ENCODE measurements around the gene RAB12.

Gene RAB12

DNA sequence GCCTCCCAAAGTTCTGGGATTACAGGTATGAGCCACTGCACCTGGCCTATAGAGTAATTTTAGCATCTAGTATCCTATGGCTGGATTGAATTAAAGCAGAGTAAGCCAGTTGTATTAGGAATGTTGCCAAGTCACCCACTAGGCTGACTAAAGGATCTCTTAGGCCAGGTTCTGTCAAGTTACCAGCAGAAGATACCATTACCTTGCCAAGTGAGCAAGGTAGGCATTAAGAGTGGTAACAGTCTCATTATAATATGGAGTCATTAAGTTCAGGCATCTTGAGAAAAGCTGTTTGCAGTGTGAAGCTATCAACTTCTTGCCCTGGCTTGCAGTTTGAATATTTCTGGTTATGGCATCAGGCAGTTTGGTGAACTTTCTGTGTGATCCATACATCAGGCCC is 59.1 kb downstream of the RAB12 start:
- H3K4me3 ChIP-seq (ENCODE audit: low read depth, low read length), result no peak overlapping the region
- TF ChIP-seq, protein P1, sequence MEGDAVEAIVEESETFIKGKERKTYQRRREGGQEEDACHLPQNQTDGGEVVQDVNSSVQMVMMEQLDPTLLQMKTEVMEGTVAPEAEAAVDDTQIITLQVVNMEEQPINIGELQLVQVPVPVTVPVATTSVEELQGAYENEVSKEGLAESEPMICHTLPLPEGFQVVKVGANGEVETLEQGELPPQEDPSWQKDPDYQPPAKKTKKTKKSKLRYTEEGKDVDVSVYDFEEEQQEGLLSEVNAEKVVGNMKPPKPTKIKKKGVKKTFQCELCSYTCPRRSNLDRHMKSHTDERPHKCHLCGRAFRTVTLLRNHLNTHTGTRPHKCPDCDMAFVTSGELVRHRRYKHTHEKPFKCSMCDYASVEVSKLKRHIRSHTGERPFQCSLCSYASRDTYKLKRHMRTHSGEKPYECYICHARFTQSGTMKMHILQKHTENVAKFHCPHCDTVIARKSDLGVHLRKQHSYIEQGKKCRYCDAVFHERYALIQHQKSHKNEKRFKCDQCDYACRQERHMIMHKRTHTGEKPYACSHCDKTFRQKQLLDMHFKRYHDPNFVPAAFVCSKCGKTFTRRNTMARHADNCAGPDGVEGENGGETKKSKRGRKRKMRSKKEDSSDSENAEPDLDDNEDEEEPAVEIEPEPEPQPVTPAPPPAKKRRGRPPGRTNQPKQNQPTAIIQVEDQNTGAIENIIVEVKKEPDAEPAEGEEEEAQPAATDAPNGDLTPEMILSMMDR (IDR thresholded peaks at IDR 0.05; ENCODE audit: insufficient read depth, low read depth, low read length, missing control alignments), result no peak
- no peak for DNase-seq (ENCODE audit: low read depth)

DNA sequence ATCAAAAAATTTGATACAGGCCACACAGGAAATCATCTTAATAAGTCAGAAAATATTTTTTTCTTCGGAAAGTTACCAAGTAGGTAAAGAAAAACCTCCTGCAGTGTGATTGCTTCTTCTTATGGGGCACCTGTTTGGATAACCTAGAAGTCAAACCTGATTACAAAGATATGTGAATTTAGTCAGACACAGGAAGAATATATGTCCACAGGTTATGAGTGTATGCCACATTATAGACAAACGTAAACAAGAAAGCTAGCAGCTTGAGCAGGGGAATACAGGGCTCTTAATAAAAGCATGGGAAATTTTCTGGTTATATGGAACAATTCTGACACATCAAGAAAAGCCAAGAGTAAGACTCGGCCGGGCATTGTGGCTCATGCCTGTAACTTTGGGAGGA is 60.3 kb downstream of the RAB12 start:
- TF ChIP-seq, protein P1 (IDR thresholded peaks at IDR 0.05; ENCODE audit: insufficient read depth, low read depth, low read length, missing control alignments), result no peak
- DNase-seq (ENCODE audit: low read depth), result no peak
- no peak overlapping the region for H3K4me3 ChIP-seq (ENCODE audit: low read depth, low read length)

DNA sequence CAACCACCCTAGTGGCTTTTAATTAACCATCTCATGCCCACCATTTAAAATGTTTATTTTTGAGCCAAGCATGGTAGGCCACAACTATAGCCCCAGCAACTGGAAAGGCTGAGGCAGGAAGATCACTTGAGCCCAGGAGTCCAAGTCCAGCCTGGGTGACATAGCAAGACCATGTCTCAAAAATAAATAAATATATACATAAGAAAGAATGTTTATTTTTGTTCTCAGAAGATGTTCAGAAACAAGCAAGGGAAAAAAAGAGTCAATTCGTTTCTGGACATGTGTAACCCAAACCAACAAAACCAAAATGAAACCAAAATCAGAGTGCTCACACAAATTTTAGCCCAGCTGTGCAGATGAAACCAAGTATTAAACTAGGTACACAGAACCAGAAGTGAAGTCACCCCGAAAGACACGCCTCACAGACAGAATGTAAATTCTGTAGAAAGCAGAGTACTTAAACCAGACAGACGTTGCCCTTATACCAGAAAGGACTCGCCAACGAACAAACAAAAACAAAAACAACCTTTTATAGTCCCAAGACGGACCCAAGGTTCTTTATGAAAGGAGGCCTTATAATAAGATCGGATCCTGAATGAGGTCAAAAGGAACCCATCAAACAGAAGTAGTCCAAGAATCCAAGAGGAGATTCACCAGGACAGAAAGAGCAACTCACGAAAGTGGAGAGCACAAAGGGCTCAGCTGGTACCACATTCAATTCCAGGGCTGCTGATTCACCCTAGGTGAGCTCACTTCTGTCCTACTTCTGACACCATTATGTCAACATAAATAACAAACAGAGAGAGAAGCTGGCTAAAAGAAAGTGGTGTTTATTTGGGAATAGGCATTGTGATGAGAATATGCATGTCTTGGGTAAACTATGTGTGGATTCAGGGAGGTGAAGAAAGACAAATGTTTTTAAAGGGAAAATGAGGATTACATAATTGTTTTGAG is 64.3 kb downstream of the RAB12 start:
- peak; percentile 79 for DNase-seq (ENCODE audit: low read depth)
- TF ChIP-seq, protein P1 (IDR thresholded peaks at IDR 0.05; ENCODE audit: insufficient read depth, low read depth, low read length, missing control alignments), result no peak

DNA sequence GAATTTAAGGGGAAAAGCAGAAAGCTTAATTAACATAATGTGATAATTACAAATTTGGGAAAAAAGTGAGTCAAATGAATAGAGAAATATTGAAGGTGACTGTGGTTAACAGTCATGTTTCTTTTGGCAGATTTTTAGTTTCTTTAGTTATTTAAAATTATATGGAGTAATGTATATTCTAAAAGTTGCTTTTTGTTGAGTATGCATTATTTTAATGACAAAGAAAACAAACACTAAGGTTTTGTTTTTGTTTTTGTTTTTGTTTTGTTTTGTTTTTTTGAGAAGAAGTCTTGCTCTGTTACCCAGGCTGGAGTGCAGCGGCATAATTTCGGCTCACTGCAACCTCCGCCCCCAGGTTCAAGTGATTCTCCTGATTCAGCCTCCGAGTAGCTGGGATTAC is 65.8 kb downstream of the RAB12 start:
- H3K4me3 ChIP-seq (ENCODE audit: low read depth, low read length), result no peak overlapping the region
- TF ChIP-seq, protein P1 (IDR thresholded peaks at IDR 0.05; ENCODE audit: insufficient read depth, low read depth, low read length, missing control alignments), result no peak
- no peak for DNase-seq (ENCODE audit: low read depth)

More for the DNA sequence above, 64.3 kb downstream of the RAB12 start:
- H3K4me3 ChIP-seq (ENCODE audit: low read depth, low read length), result no peak overlapping the region; the same call in 1 of the 2 replicates

DNA sequence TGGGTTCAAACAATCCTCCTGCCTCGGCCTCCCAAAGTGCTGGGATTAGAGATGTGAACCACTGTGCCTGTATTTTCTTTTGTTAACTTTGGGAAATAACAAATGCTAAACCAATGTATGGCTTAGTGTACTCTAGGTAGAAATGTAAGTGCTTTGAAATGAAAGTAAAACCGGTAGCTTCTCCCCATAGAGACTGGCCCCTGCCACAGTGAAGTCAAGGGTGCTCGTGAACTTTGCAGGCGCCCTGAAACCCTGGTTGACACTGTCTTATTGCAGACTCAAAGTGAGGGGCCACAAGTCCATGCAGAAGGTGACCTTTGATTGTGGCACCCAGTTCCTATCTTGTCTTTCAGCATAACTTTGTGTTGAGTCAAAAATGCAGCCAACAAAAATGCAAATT is 72.0 kb downstream of the RAB12 start:
- H3K4me3 ChIP-seq (ENCODE audit: low read depth, low read length), result no peak overlapping the region
- TF ChIP-seq, protein P1 (IDR thresholded peaks at IDR 0.05; ENCODE audit: insufficient read depth, low read depth, low read length, missing control alignments), result no peak
- peak; percentile 38 for DNase-seq (ENCODE audit: low read depth)

DNA sequence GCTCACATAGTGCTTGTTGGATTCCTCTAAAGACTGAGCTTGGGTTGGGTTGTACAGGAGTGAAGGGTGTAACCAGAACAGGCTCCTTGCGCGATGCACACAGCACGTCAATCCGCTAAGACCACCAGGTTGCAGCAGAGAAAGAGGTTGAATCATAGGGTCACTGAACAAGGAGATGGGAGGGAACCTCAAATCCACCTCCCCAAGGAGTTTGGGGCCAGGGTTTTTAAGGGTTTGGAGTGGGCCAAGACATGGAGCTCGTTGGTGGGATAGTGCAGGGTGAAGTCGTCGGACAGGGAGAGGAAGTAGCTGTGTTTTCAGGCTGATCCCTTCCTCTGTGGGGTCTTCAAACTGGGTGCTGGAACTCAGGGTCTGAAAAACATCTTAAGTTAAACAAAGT is 75.3 kb downstream of the RAB12 start:
- no peak for DNase-seq (ENCODE audit: low read depth)
- no peak overlapping the region for H3K4me3 ChIP-seq (ENCODE audit: low read depth, low read length)
- TF ChIP-seq, protein P1 (IDR thresholded peaks at IDR 0.05; ENCODE audit: insufficient read depth, low read depth, low read length, missing control alignments), result no peak

Data from GM12865 (cell line).